ENCODE data around the gene ADAMTS19. TPM values are rescaled to one million over a fixed set of nuclear protein-coding genes. Genes with fewer than 3 reads are reported as not detected.

Gene ADAMTS19
- polyA plus RNA-seq, 1 donor (not counting 4 experiments of a cell fraction or from before 2014, with no cell fraction given), result 0.08 TPM

- FAIRE-seq (no peak), DNase-seq (ENCODE audit: low read depth, low spot score) (no peak)
- Histone ChIP-seq H3K9ac (ENCODE audit: control insufficient read depth, extremely low read depth, insufficient read depth, low read length) (no peak overlapping the region), H3K79me2 (ENCODE audit: control insufficient read depth, insufficient read depth, low read length) (no peaks in the 10 kb centered on the region), H3K4me1 (ENCODE audit: control insufficient read depth, extremely low read depth, insufficient read depth, low read length) (no peaks in the 10 kb centered on the region), H4K20me1 (ENCODE audit: control insufficient read depth, extremely low read depth, insufficient read depth, low read length) (no peaks in the 10 kb centered on the region), H3K9me3 (ENCODE audit: control insufficient read depth, low read depth, low read length) (no peaks in the 10 kb centered on the region), H3K9me1 (ENCODE audit: control insufficient read depth, extremely low read depth, insufficient read depth, low read length) (no peaks in the 10 kb centered on the region), H3K4me2 (ENCODE audit: control insufficient read depth, extremely low read depth, insufficient read depth, low read depth, low read length) (no peak overlapping the region), H2AFZ (ENCODE audit: control insufficient read depth, low read length) (no peak overlapping the region), H3K4me3 (ENCODE audit: control insufficient read depth in 2 of 3, extremely low read depth in 1 of 3, insufficient read depth in 2 of 3, low read depth in 1 of 3, low read length in 3 of 3) (no peak overlapping the region), H3K27ac (ENCODE audit: control insufficient read depth, insufficient read depth, low read length) (no peak overlapping the region), H3K27me3 (ENCODE audit: control insufficient read depth, extremely low read depth, insufficient read depth, low read length) (no peaks in the 10 kb centered on the region), H3K36me3 (ENCODE audit: control insufficient read depth in 2 of 2, extremely low read depth in 1 of 2, insufficient read depth in 2 of 2, low read length in 2 of 2) (no peaks in the 10 kb centered on the region)
- dilution Hi-C loops (cut with MboI; ENCODE audit: extremely low pct_ligation_motif_present, low sequenced_read_pairs), result no loop called here
- TF ChIP-seq EZH2 (IDR thresholded peaks at IDR 0.05; ENCODE audit: low read length) (no peak), CTCF (optimal IDR thresholded peaks at IDR 0.05 in 1 of 3, IDR thresholded peaks at IDR 0.05 in 1 of 3, conservative IDR thresholded peaks at IDR 0.05 in 1 of 3; ENCODE audit: extremely low read depth in 1 of 3, insufficient read depth in 2 of 3, low read length in 3 of 3) (no peak)
These were observed 49.4 kb downstream of the ADAMTS19 start for GRCh38 chr5:129509363-129509975.

GRCh38 chr5:129511291-129511690 is 51.2 kb downstream of the ADAMTS19 start:
- no peak overlapping the region for H3K27ac ChIP-seq (ENCODE audit: control insufficient read depth, insufficient read depth, low read length)
- H3K9me1 ChIP-seq (ENCODE audit: control insufficient read depth, extremely low read depth, insufficient read depth, low read length), result no peaks in the 10 kb centered on the region
- dilution Hi-C loops (cut with MboI; ENCODE audit: extremely low pct_ligation_motif_present, low sequenced_read_pairs), result no loop called here
- H3K4me1 ChIP-seq (ENCODE audit: control insufficient read depth, extremely low read depth, insufficient read depth, low read length), result no peaks in the 10 kb centered on the region
- H4K20me1 ChIP-seq (ENCODE audit: control insufficient read depth, extremely low read depth, insufficient read depth, low read length), result no peaks in the 10 kb centered on the region
- DNase-seq (ENCODE audit: low read depth, low spot score) (no peak), FAIRE-seq (no peak)
- H2AFZ ChIP-seq (ENCODE audit: control insufficient read depth, low read length), result no peak overlapping the region
- no peaks in the 10 kb centered on the region for H3K79me2 ChIP-seq (ENCODE audit: control insufficient read depth, insufficient read depth, low read length)
- H3K9ac ChIP-seq (ENCODE audit: control insufficient read depth, extremely low read depth, insufficient read depth, low read length), result no peak overlapping the region
- H3K36me3 ChIP-seq (ENCODE audit: control insufficient read depth in 2 of 2, extremely low read depth in 1 of 2, insufficient read depth in 2 of 2, low read length in 2 of 2), result no peaks in the 10 kb centered on the region
- H3K4me3 ChIP-seq (ENCODE audit: control insufficient read depth in 2 of 3, extremely low read depth in 1 of 3, insufficient read depth in 2 of 3, low read depth in 1 of 3, low read length in 3 of 3), result no peak overlapping the region
- H3K4me2 ChIP-seq (ENCODE audit: control insufficient read depth, extremely low read depth, insufficient read depth, low read depth, low read length), result no peak overlapping the region
- TF ChIP-seq EZH2 (IDR thresholded peaks at IDR 0.05; ENCODE audit: low read length) (no peak), CTCF (optimal IDR thresholded peaks at IDR 0.05 in 1 of 3, IDR thresholded peaks at IDR 0.05 in 1 of 3, conservative IDR thresholded peaks at IDR 0.05 in 1 of 3; ENCODE audit: extremely low read depth in 1 of 3, insufficient read depth in 2 of 3, low read length in 3 of 3) (no peak)
- H3K27me3 ChIP-seq (ENCODE audit: control insufficient read depth, extremely low read depth, insufficient read depth, low read length), result no peaks in the 10 kb centered on the region
- H3K9me3 ChIP-seq (ENCODE audit: control insufficient read depth, low read depth, low read length), result no peaks in the 10 kb centered on the region

Data from keratinocyte (primary cell).